Vagina (tissue), 2 donors: ENCODE data around the gene HOXB7.

Source experiments
- CTCF ChIP-seq, 3 experiments: fragments of 450-650 bp in 2 of 3; fragments of 200-600 bp in 1 of 3; sonication (generic) in 1 of 3; IDR thresholded peaks; one replicate each; pipeline ENCODE4 v1.5.1; 2017 to 2019; ENCODE audit warnings: antibody characterized with exemption in 3 of 3, mild to moderate bottlenecking in 2 of 3, moderate library complexity in 2 of 3
- POLR2A ChIP-seq, 2 donors: fragments of 450-650 bp; IDR thresholded peaks; one replicate each; pipeline ENCODE4 v1.6.1; 2017; ENCODE audit warnings: antibody characterized with exemption in 2 of 2, mild to moderate bottlenecking in 2 of 2, moderate library complexity in 2 of 2

- TF ChIP-seq POLR2A (IDR thresholded peaks at IDR 0.05) (no peak), CTCF (IDR thresholded peaks at IDR 0.05) (no peak)
Measured at GRCh38 chr17:48624544-48625494, 14.0 kb upstream of the HOXB7 start.
